AG04450 (cell line): ENCODE results near the gene NRCAM. TPM values are rescaled to one million over a fixed set of nuclear protein-coding genes. Genes with fewer than 3 reads are reported as not detected.

Experiments used
- CTCF ChIA-PET: fragments of 300-600, 350-600 bp; formaldehyde crosslinking; extraction: SDS; loops from one replicate; lab custom pipeline; 2022; ENCODE audit warnings: antibody characterized with exemption, inconsistent platforms; lab: Charles Lee
- POLR2A ChIA-PET: fragments of 350-600 bp; formaldehyde crosslinking; extraction: SDS; loops from one replicate; lab custom pipeline; 2021; ENCODE audit warnings: antibody characterized with exemption, inconsistent platforms; lab: Yijun Ruan, JAX
- DNase-seq: peaks from one replicate; pipeline ENCODE4 v3.0.0-alpha.2; 2011; ENCODE audit warnings: low read depth, low spot score
- H3K27ac ChIP-seq: one replicate; pipeline ENCODE4 v1.5.1; 2012; ENCODE audit warnings: low read depth, low read length, control low read depth
- H3K27me3 ChIP-seq: one replicate; pipeline ENCODE4 v1.6.0; 2012; ENCODE audit warnings: low read length; ENCODE audit not compliant: control insufficient read depth, insufficient read depth
- H3K4me3 ChIP-seq: 2 replicates; pipeline ENCODE4 v1.5.1; 2011; ENCODE audit warnings: mild to moderate bottlenecking, low read depth, low read length, control low read depth
- H3K9me3 ChIP-seq: 2 replicates; pipeline ENCODE4 v1.5.1; 2012; ENCODE audit warnings: low read length; ENCODE audit not compliant: control insufficient read depth, insufficient read depth
- CTCF ChIP-seq: IDR thresholded peaks from 2 replicates; pipeline ENCODE4 v1.5.1; 2011; ENCODE audit warnings: low read depth, low read length, control low read depth, inconsistent platforms
- polyA plus RNA-seq: library from polyadenylated mRNA; depleted of rRNA; stranded (reverse); fragments of >200 nt; gene quantifications from 2 replicates; pipeline ENCODE4 v1.2.3, GENCODE V29; 2011

Gene NRCAM
- polyA plus RNA-seq, 1 experiment: 0.66 TPM

- CTCF ChIA-PET: interaction anchor here (1.4 to 1.5 kb wide), 2 partner anchors 11 to 56 kb away, joined by 3 to 4 read pairs; no protein-coding TSS in a partner anchor
- H3K9me3 ChIP-seq: no peaks in the 10 kb centered on the region
- POLR2A ChIA-PET: no interaction called here
- no peak for DNase-seq
- TF ChIP-seq CTCF: no peak
- no peaks in the 10 kb centered on the region for H3K27me3 ChIP-seq
- H3K4me3 ChIP-seq: no peak overlapping the region
- H3K27ac ChIP-seq: no peak overlapping the region
Observed at GRCh38 chr7:108441392-108441955, 14.8 kb downstream of the NRCAM start.

- Histone ChIP-seq H3K27me3 (no peaks in the 10 kb centered on the region), H3K27ac (no peak overlapping the region), H3K4me3 (no peak overlapping the region), H3K9me3 (no peaks in the 10 kb centered on the region)
- POLR2A ChIA-PET: no interaction called here
- TF ChIP-seq CTCF: no peak
- CTCF ChIA-PET: interaction anchor here (0.6 to 1.5 kb wide), 2 partner anchors 12 to 59 kb away, joined by 3 to 4 read pairs; no protein-coding TSS in a partner anchor
- no peak for DNase-seq
Observed at GRCh38 chr7:108440613-108441012, 15.6 kb downstream of the NRCAM start.

GRCh38 chr7:108436906-108437305, 19.3 kb downstream of the NRCAM start:
- Histone ChIP-seq H3K4me3 (no peak overlapping the region), H3K9me3 (no peaks in the 10 kb centered on the region), H3K27me3 (no peaks in the 10 kb centered on the region), H3K27ac (no peak overlapping the region)
- DNase-seq: no peak
- no peak for TF ChIP-seq CTCF
- POLR2A ChIA-PET: no interaction called here
- CTCF ChIA-PET: no interaction called here

- Histone ChIP-seq H3K27ac (no peak overlapping the region), H3K9me3 (no peaks in the 10 kb centered on the region), H3K27me3 (no peaks in the 10 kb centered on the region), H3K4me3 (no peak overlapping the region)
- TF ChIP-seq CTCF: no peak
- CTCF ChIA-PET: no interaction called here
- POLR2A ChIA-PET: no interaction called here
- DNase-seq: no peak
Observed at GRCh38 chr7:108434010-108434409, 22.2 kb downstream of the NRCAM start.

GRCh38 chr7:108431099-108431498, 25.1 kb downstream of the NRCAM start:
- ChIA-PET POLR2A (no interaction called here), CTCF (interaction anchor here (1.4 kb wide), 1 partner anchor 12 kb away, joined by 3 read pairs; no protein-coding TSS in a partner anchor)
- Histone ChIP-seq H3K4me3 (no peak overlapping the region), H3K27ac (no peak overlapping the region), H3K9me3 (no peaks in the 10 kb centered on the region), H3K27me3 (no peaks in the 10 kb centered on the region)
- no peak for TF ChIP-seq CTCF
- DNase-seq: no peak
